ENCODE measurements around the gene IFNK. TPM values are rescaled to one million over a fixed set of nuclear protein-coding genes. Genes with fewer than 3 reads are reported as not detected.

Gene IFNK
- total RNA-seq, 1 donor from 2014 or later: not detected

DNA sequence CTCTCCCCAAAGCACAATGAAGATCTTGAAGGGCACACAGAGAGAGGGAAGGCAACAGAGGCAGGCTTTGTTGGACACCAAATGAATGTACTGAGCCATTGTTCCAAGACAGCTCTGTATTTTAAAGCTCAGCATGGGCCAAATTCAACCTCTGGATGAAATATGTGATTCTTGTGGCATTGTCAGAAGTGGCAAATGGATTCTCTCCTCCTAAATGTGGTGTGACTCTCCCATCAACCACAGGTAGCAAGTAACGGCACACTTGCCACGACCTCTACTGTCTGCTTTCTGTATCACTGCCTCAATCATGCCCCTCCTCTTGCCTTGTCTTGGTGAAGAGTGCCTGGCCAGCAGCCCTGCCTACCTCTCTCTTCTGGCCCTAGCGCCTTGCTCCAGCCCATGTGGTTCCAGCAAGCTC is 11.6 kb downstream of the IFNK start:
- no peaks in the 10 kb centered on the region for H3K36me3 ChIP-seq (ENCODE audit: control insufficient read depth, insufficient read depth, low read length)
- FAIRE-seq (no peak), DNase-seq (ENCODE audit: low read depth) (peak; percentile 31)
- no peak overlapping the region for H3K4me3 ChIP-seq (ENCODE audit: low read depth, low read length)
- no peaks in the 10 kb centered on the region for H3K27me3 ChIP-seq (ENCODE audit: control insufficient read depth, insufficient read depth, low read length)
- TF ChIP-seq, protein P1, sequence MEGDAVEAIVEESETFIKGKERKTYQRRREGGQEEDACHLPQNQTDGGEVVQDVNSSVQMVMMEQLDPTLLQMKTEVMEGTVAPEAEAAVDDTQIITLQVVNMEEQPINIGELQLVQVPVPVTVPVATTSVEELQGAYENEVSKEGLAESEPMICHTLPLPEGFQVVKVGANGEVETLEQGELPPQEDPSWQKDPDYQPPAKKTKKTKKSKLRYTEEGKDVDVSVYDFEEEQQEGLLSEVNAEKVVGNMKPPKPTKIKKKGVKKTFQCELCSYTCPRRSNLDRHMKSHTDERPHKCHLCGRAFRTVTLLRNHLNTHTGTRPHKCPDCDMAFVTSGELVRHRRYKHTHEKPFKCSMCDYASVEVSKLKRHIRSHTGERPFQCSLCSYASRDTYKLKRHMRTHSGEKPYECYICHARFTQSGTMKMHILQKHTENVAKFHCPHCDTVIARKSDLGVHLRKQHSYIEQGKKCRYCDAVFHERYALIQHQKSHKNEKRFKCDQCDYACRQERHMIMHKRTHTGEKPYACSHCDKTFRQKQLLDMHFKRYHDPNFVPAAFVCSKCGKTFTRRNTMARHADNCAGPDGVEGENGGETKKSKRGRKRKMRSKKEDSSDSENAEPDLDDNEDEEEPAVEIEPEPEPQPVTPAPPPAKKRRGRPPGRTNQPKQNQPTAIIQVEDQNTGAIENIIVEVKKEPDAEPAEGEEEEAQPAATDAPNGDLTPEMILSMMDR (IDR thresholded peaks at IDR 0.05; ENCODE audit: insufficient read depth, low read length, severe bottlenecking): peak; percentile 34

DNA sequence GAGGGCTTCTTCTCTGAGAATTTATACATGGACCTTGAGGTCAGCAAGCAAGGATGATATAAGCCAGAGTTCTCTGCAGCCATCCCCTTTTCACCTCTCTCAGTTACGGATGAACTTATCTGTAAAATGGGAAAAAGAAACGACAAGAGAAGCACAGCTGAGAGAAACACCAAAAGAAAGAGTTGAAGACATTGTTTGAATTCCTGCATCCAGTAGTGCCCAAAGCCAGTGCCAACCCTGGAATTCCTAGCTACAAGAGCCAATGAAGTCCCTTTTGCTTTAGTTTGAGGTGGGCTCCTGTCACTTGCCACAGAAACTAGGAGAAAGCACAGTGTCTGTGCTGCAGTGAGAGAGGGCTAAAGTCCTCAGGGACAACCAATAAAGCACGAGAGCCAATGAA is 12.1 kb downstream of the IFNK start:
- no peaks in the 10 kb centered on the region for H3K36me3 ChIP-seq (ENCODE audit: control insufficient read depth, insufficient read depth, low read length)
- H3K4me3 ChIP-seq (ENCODE audit: low read depth, low read length): no peak overlapping the region
- FAIRE-seq (no peak), DNase-seq (ENCODE audit: low read depth) (no peak)
- H3K27me3 ChIP-seq (ENCODE audit: control insufficient read depth, insufficient read depth, low read length): no peaks in the 10 kb centered on the region
- TF ChIP-seq, protein P1 (IDR thresholded peaks at IDR 0.05; ENCODE audit: insufficient read depth, low read length, severe bottlenecking): no peak

GRCh38 chr9:27537027-27537435 is 12.9 kb downstream of the IFNK start:
- FAIRE-seq: peak; percentile 28
- Histone ChIP-seq H3K4me3 (ENCODE audit: low read depth, low read length) (no peak overlapping the region), H3K27me3 (ENCODE audit: control insufficient read depth, insufficient read depth, low read length) (no peaks in the 10 kb centered on the region), H3K36me3 (ENCODE audit: control insufficient read depth, insufficient read depth, low read length) (no peaks in the 10 kb centered on the region)
- peak; percentile 51 for DNase-seq (ENCODE audit: low read depth)
- TF ChIP-seq, protein P1 (IDR thresholded peaks at IDR 0.05; ENCODE audit: insufficient read depth, low read length, severe bottlenecking): no peak

DNA sequence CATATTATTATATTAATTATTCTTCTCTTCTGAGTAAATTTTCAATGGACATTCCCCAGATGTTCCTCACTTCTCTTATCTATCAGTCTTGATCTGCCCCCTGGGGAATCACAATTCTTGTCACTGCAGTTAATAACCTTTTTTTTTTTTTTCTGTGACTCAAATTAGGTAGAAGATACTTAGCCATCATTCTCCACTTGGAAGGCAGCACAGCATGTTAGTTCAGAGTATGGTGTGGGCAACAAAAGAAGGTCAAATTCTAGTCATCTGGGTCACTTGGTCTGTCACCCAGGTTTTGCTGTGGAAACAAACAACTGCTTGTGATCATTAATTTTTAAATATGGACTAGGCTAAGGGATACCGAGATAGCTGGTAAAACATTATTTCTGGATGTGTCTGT is 13.7 kb downstream of the IFNK start:
- Histone ChIP-seq H3K4me3 (ENCODE audit: low read depth, low read length) (no peak overlapping the region), H3K36me3 (ENCODE audit: control insufficient read depth, insufficient read depth, low read length) (no peaks in the 10 kb centered on the region), H3K27me3 (ENCODE audit: control insufficient read depth, insufficient read depth, low read length) (no peaks in the 10 kb centered on the region)
- TF ChIP-seq, protein P1 (IDR thresholded peaks at IDR 0.05; ENCODE audit: insufficient read depth, low read length, severe bottlenecking): no peak
- no peak for FAIRE-seq
- no peak for DNase-seq (ENCODE audit: low read depth)

DNA sequence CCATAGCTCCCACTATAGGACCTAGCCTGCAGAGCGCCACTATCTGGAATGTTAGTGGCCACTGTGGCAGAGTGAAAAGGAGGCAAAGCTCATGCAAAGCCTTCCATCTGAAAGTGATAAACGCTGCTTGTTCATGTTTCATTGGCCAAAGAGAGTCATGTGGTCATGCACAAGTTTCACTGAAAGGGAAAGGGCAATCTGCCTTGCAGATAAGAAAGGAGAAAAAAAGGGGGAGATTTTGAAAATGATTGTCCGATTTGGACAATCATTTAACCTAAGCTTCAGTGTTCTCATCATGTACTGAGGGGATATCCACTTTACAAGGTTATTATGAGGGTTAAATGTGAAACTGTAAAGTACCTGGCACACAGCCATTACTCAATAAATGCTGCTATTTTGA is 14.6 kb downstream of the IFNK start:
- FAIRE-seq: no peak

More for the DNA sequence above, 14.6 kb downstream of the IFNK start:
- Histone ChIP-seq H3K36me3 (ENCODE audit: control insufficient read depth, insufficient read depth, low read length) (no peaks in the 10 kb centered on the region), H3K4me3 (ENCODE audit: low read depth, low read length) (no peak overlapping the region), H3K27me3 (ENCODE audit: control insufficient read depth, insufficient read depth, low read length) (no peaks in the 10 kb centered on the region)
- TF ChIP-seq, protein P1 (IDR thresholded peaks at IDR 0.05; ENCODE audit: insufficient read depth, low read length, severe bottlenecking): no peak
- DNase-seq (ENCODE audit: low read depth): no peak
